Prostate gland (tissue), 2 donors: Measurements from ENCODE around the gene FADS2. TPM values are rescaled to one million over a fixed set of nuclear protein-coding genes. Genes with fewer than 3 reads are reported as not detected.

Source experiments
- DNase-seq: peaks from one replicate; pipeline ENCODE4 v3.0.0-alpha.2; 2019; ENCODE audit warnings: low spot score
- H3K27ac ChIP-seq, 2 donors: fragments of 200-600 bp; sonication (generic); 2 replicates each; pipeline ENCODE4 v1.5.1; 2017 to 2019
- H3K27me3 ChIP-seq: fragments of 200-600 bp; sonication (generic); replicated peaks from 2 replicates; pipeline ENCODE4 v1.5.1; 2019; ENCODE audit not compliant: insufficient read depth
- H3K36me3 ChIP-seq, 2 donors: fragments of 200-600 bp; sonication (generic); 1 replicate in 1 of 2; 2 replicates in 1 of 2; pipeline versions ENCODE4 v1.5.1 to v1.8.1; 2017 to 2019
- H3K4me1 ChIP-seq: fragments of 200-600 bp; sonication (generic); replicated peaks from 2 replicates; pipeline ENCODE4 v1.5.1; 2019
- H3K4me3 ChIP-seq, 2 donors: fragments of 200-600 bp; sonication (generic); 2 replicates each; pipeline ENCODE4 v1.5.1; 2017 to 2019
- H3K9me3 ChIP-seq: fragments of 200-600 bp; sonication (generic); 2 replicates; pipeline ENCODE4 v1.5.1; 2017
- POLR2A ChIP-seq: fragments of 450-650 bp; IDR thresholded peaks from one replicate; pipeline ENCODE4 v1.6.1; 2016; ENCODE audit warnings: antibody characterized with exemption, mild to moderate bottlenecking
- POLR2AphosphoS5 ChIP-seq: sonication (generic); formaldehyde crosslinking; IDR thresholded peaks from one replicate; pipeline ENCODE4 v1.6.1; 2017; ENCODE audit warnings: antibody characterized with exemption
- WGBS: methylation state at CpG from one replicate; pipeline ENCODE4 v1.1.5; 2018; 5-methylcytosine and 5-hydroxymethylcytosine counted together
- intact Hi-C: fragments of 100-400 bp; cut with DNase I; formaldehyde crosslinking; loops from one replicate; pipeline ENCODE4 v1.14.2; 2022
- total RNA-seq, 2 donors: library from RNA; depleted of rRNA; stranded (reverse); fragments of >200 nt; gene quantifications; one replicate each; pipeline ENCODE4 v1.1.0, GENCODE V29; 2016
- TF ChIP-seq, protein P1 (sequence below), 4 experiments: fragments of 200-600 bp in 2 of 4; fragments of 450-650 bp in 2 of 4; sonication (generic) in 2 of 4; IDR thresholded peaks; 1 replicate in 3 of 4; 2 replicates in 1 of 4; pipeline ENCODE4 v1.5.1; 2016 to 2019; ENCODE audit warnings: antibody characterized with exemption in 4 of 4, mild to moderate bottlenecking in 2 of 4, moderate library complexity in 2 of 4

FADS2 gene
- total RNA-seq, 2 donors from 2014 or later, result 67.5 to 213 TPM

DNA sequence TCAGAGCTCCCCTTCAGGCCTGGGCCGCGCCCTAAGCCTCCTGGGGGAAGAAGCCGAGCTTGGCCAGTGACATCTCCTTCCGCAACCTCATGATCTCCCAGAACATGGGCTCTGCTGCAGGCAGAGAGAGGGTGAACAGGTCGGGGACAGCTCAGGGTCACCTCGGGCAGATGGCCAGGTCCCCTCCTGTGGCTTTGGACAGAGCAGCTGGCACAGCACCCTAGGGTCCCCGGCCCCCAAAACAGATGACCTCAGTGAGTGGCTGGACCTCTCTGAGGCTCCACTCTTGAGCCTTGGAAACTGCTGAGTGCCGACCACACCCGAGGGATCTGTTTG lies 70.1 kb downstream of the FADS2 start:
- H3K4me3 ChIP-seq, result no peak overlapping the region

DNA sequence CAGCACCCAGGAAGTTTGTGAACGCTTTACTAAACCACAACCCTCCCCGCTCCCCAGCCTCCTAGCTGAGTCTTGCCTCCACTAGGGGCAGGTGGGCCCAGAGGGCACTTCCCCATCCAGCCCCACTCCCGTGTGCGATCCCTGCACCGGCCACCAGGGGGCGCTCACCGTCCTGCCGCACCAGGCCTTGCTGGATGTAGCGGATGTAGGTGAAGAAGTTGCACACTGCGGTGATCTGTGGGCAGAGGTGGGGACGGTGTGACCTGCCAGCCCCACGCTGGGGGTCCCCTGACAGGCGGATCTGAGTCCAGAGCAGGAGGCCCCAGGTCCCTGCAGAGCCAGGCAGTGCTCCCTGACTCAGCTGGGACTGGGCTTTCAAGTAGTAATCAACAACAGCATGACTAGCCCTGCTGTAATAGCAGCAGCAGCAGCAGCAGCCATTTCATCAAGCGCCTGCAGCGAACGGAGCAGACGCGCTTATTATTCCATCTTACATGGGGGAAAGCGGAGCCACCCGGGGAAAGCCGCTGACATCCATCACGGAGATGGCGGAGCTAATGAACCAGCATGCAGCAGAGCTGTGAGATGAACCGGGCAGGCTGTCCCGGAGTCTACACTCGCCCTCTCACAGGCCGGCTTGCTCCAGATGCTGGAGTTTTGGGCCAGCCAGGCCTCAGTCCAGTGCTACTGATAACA lies 71.2 kb downstream of the FADS2 start:
- Histone ChIP-seq H3K36me3 (no peaks in the 10 kb centered on the region), H3K4me1 (no peaks in the 10 kb centered on the region), H3K4me3 (no peak overlapping the region), H3K27me3 (no peaks in the 10 kb centered on the region), H3K9me3 (no peaks in the 10 kb centered on the region), H3K27ac (no peak overlapping the region)
- TF ChIP-seq POLR2A (no peak), POLR2AphosphoS5 (peak; percentile 60)
- TF ChIP-seq, protein P1, sequence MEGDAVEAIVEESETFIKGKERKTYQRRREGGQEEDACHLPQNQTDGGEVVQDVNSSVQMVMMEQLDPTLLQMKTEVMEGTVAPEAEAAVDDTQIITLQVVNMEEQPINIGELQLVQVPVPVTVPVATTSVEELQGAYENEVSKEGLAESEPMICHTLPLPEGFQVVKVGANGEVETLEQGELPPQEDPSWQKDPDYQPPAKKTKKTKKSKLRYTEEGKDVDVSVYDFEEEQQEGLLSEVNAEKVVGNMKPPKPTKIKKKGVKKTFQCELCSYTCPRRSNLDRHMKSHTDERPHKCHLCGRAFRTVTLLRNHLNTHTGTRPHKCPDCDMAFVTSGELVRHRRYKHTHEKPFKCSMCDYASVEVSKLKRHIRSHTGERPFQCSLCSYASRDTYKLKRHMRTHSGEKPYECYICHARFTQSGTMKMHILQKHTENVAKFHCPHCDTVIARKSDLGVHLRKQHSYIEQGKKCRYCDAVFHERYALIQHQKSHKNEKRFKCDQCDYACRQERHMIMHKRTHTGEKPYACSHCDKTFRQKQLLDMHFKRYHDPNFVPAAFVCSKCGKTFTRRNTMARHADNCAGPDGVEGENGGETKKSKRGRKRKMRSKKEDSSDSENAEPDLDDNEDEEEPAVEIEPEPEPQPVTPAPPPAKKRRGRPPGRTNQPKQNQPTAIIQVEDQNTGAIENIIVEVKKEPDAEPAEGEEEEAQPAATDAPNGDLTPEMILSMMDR (IDR thresholded peaks at IDR 0.05), result peak; percentile 97 to 100 (median 100)
- intact Hi-C loops, result loop anchor here (2.0 to 5.0 kb wide), 2 partner anchors 46 to 208 kb away; no protein-coding TSS in a partner anchor
- DNase-seq, result peak; percentile 63
- 48% methylated on average over 27 of the region's 27 CpGs for WGBS

More for the DNA sequence above, 70.1 kb downstream of the FADS2 start:
- WGBS, result 51% methylated on average over 9 of the region's 9 CpGs
- no peaks in the 10 kb centered on the region for H3K27me3 ChIP-seq
- H3K4me1 ChIP-seq, result no peaks in the 10 kb centered on the region
- TF ChIP-seq, protein P1 (IDR thresholded peaks at IDR 0.05), result no peak
- no peak for TF ChIP-seq POLR2AphosphoS5
- no peak for TF ChIP-seq POLR2A
- intact Hi-C loops, result loop anchor here (1.0 to 5.0 kb wide), 3 partner anchors 47 to 209 kb away; no protein-coding TSS in a partner anchor
- no peak overlapping the region for H3K27ac ChIP-seq
- no peak for DNase-seq
- H3K36me3 ChIP-seq, result no peaks in the 10 kb centered on the region
- no peaks in the 10 kb centered on the region for H3K9me3 ChIP-seq

DNA sequence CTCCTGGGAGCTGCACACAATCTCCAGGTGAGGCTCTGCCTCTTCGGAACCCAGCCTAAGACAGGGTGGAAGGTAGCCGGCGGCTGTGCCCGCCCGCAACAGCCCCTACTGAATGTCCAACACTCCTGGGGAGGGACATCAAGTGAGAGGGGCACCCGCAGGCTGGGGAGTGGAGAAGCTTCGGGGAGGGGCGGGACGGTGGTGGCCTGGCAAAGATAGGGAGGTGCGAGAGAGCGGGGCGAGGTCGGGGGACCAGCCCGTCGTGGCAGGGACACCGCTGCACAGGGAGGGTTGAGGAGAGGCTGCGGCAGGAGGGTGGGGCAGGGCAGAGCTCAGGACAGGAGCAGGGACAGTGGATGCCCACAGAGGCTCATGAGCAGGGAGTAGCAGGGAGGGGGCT lies 72.2 kb downstream of the FADS2 start:
- Histone ChIP-seq H3K36me3 (no peaks in the 10 kb centered on the region), H3K4me1 (no peaks in the 10 kb centered on the region), H3K9me3 (no peaks in the 10 kb centered on the region), H3K27ac (no peak overlapping the region), H3K27me3 (no peaks in the 10 kb centered on the region), H3K4me3 (no peak overlapping the region)
- TF ChIP-seq, protein P1 (IDR thresholded peaks at IDR 0.05), result no peak
- no peak for TF ChIP-seq POLR2AphosphoS5
- no peak for TF ChIP-seq POLR2A
- intact Hi-C loops, result no loop called here
- WGBS, result 91% methylated on average over 17 of the region's 17 CpGs
- DNase-seq, result no peak

DNA sequence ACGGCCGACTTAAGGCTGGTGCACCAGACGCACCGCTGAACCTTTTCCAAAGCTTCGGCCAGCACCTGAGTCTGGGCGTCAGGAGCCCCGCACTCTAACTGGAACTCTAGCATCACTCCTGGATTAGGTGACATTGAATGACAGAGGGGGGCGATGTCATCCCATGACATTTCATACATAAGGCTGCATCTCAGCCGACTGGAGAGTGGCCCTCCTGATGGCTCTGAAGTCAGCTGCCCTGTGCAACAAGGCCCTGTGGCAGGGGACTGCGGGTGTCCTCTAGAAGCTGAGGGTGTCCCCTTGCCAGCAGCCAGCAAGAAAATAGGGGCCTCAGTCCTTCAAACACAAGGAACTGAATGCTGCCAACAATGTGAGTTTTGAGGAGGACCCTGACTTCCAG lies 73.3 kb downstream of the FADS2 start:
- no peaks in the 10 kb centered on the region for H3K36me3 ChIP-seq
- intact Hi-C loops, result no loop called here
- WGBS, result 90% methylated on average over 10 of the region's 10 CpGs

More for the DNA sequence above, 73.3 kb downstream of the FADS2 start:
- DNase-seq, result no peak
- H3K4me1 ChIP-seq, result no peaks in the 10 kb centered on the region
- no peak overlapping the region for H3K4me3 ChIP-seq
- H3K9me3 ChIP-seq, result no peaks in the 10 kb centered on the region
- TF ChIP-seq POLR2AphosphoS5 (no peak), POLR2A (no peak)
- TF ChIP-seq, protein P1 (IDR thresholded peaks at IDR 0.05), result no peak
- no peaks in the 10 kb centered on the region for H3K27me3 ChIP-seq
- H3K27ac ChIP-seq, result no peak overlapping the region
